ENCODE measurements around the gene UNC13B. TPM values are rescaled to one million over a fixed set of nuclear protein-coding genes. Genes with fewer than 3 reads are reported as not detected.
"Not testable (repeated sequence)": the region's sequence is repeated elsewhere in the genome, so short reads cannot be mapped to it uniquely, and the experiment has no call there.

Gene UNC13B
- total RNA-seq, 1 donor from 2014 or later = 15.5 TPM

DNA sequence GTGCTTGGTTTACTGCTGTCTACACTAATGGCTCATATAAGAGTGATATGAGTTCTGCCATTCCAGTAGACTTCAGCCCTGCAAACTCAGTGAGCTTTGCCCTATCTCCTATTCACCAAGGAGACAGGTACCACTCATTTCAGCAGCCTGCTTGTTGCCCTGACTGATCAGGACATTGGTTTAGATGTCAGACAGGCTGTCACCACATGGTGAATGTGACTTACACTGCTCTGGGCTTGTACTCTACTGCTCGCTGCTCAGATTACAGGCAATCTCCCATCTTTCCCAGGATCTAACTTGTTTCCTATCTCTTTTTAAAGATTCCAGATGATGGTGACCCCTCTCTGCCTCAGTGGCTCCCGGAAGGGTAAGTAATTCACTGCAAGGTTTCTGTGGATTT lies 204.8 kb downstream of the UNC13B start:
- no peak for DNase-seq (ENCODE audit: low read depth in 2 of 2)

GRCh38 chr9:35367451-35367850 lies 205.6 kb downstream of the UNC13B start:
- peak in 1 of 2 donors; percentile 82 for DNase-seq (ENCODE audit: low read depth in 2 of 2)

DNA sequence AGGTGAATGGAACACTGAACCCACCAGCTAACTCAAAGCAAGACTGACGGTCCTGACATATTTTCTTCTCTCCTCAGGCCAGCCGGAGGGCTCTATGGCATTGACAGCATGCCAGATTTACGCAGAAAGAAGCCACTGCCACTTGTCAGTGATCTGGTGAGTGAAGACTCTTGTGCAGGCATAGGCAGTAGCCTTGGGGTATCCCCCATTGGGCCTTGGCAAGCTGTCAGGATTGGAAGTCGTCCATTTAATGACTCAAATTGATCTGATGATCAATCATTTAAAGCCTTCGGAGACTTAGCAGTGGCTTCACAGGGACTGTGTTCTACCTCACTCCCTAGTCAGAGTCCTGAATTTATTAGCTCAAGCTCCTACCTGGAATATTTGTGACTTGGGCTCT lies 208.4 kb downstream of the UNC13B start:
- DNase-seq (ENCODE audit: low read depth in 2 of 2) = no peak

GRCh38 chr9:35374436-35374835 lies 212.6 kb downstream of the UNC13B start:
- no peak for DNase-seq (ENCODE audit: low read depth in 2 of 2)

- DNase-seq (ENCODE audit: low read depth in 2 of 2) = no peak
Observed at GRCh38 chr9:35374910-35375309, 213.1 kb downstream of the UNC13B start.

- DNase-seq (ENCODE audit: low read depth in 2 of 2) = no peak
Observed at GRCh38 chr9:35380039-35380438, 218.2 kb downstream of the UNC13B start.

DNA sequence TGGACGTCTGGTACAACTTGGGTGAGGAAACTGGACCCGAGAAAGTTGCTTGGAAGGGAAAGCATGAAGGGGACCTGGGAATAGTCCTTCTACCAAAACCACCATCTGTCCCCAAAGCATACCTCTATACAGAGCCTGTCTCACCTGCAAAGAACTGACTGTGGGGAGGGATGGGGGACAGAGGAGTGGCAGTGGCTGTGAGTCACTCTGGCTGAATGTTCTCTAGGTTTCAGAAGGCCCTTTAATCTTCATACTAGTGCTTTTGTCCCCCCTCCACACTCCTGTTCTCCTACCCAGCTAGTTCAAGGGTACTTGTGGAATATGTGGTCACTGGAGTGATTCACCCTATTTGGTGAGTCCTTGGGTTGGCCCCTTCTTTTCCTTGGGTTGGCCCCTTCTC lies 218.8 kb downstream of the UNC13B start:
- no peak for DNase-seq (ENCODE audit: low read depth in 2 of 2)

DNA sequence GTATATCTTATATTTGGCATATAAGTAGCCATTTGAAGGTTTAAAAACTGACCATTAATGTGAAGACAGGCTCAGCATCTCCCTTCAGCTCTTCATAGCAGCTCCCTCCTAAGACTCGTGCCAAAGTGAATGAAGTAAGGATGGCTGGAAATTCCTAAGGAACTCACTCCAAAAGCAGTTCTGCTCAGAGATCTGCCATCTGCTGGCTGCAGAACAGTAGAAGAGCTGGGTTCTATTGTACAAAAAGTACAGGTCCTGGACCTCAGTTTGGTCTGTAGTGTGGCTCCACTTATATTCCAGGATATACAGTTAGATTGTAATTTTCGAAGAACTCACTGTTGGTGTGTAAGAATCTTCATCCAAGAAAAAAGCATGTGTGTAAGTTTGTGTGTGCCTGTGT lies 223.2 kb downstream of the UNC13B start:
- peak in 1 of 2 donors; percentile 45 for DNase-seq (ENCODE audit: low read depth in 2 of 2)

- no peak for DNase-seq (ENCODE audit: low read depth in 2 of 2)
Observed at GRCh38 chr9:35395076-35395705, 233.4 kb downstream of the UNC13B start.

DNA sequence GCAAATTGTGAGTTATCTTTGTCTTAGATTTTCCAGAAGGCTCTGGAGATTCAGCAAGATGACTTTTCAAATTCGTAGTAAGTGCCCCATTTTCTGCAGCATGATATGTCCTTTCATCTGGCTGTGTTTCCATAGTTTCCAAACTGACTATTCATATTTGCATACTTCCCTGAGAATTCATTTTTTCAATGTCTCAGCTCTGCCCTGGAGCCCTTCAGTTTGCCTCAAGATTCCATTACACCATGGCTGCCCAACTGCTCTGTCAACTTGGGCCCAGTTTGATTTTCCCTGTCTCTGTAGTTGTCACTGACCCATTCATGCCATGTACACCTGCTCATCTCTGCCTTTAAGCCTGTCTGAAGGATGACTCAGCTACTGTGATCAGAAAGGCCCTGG lies 233.9 kb downstream of the UNC13B start:
- DNase-seq (ENCODE audit: low read depth in 2 of 2) = no peak

DNA sequence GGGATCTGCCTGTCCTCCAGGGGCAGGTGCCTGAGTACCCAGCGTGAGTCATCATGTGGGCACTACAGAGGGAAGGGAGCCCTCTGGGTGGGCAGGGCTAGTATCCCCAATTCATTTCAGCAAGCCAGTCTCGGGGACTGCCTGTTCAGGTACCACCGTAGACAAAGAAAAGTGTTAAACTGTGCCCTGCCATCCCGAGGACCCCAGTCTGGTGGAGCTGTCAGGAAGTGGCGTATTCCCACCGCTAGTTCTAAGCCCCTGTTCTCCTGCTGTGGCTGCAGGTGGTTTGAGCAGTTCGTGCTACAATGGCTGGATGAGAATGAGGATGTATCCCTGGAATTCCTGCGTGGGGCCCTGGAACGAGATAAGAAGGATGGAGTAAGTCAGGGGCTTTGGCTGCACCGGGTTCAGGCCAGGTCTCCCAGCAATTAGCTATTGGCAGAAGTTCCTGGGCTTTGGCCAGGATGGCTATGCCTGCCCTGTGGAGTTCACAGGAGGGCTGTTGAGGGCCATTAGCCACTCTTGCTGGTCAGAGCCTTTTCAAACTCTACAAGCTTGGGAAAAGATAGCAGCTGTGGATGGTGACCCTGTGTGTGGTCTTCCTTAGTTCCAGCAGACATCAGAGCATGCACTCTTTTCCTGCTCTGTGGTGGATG lies 234.9 kb downstream of the UNC13B start:
- DNase-seq (ENCODE audit: low read depth in 2 of 2) = no peak

DNA sequence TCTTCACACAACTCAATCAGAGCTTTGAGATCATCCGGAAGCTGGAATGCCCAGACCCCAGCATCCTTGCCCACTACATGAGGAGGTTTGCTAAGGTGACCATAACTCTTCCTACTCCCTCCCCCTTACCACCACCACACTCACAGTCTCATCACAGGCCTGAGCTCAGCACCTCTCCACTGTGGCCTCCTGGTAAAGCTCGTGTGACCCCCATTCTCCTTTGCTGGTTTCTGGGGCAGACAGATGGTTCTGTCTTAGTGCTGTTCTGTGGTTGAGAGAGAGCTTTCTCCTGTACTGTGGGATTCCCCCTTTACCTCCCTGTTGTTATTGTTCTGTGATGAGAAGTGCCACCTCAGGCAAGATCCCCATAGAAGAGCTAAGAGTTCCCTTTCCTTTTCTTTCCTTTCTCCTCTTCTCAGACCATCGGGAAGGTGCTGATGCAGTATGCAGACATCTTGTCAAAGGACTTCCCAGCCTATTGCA lies 235.4 kb downstream of the UNC13B start:
- DNase-seq (ENCODE audit: low read depth in 2 of 2) = no peak

DNA sequence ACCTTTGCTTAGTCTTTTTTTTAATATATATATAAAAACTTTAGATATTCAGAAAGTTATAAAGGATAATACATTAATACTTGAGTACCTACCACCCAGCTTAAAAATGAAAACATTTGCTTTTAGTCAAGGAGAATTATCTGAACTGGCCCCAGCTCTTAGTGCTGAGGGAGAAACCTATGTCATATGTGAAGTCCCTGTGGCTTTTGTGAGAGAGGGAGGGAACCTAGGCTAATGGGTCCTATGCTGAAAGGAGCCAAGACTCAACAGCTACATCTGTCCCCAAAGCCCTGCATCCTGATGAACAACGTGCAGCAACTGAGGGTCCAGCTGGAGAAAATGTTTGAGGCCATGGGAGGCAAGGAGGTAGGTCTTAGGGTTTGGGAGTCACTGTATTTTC lies 236.1 kb downstream of the UNC13B start:
- DNase-seq (ENCODE audit: low read depth in 2 of 2) = no peak

- DNase-seq (ENCODE audit: low read depth in 2 of 2) = no peak
Observed at GRCh38 chr9:35398651-35399335, 237.0 kb downstream of the UNC13B start.

GRCh38 chr9:35404865-35405264 lies 243.1 kb downstream of the UNC13B start:
- DNase-seq (ENCODE audit: low read depth in 2 of 2) = no peak

DNA sequence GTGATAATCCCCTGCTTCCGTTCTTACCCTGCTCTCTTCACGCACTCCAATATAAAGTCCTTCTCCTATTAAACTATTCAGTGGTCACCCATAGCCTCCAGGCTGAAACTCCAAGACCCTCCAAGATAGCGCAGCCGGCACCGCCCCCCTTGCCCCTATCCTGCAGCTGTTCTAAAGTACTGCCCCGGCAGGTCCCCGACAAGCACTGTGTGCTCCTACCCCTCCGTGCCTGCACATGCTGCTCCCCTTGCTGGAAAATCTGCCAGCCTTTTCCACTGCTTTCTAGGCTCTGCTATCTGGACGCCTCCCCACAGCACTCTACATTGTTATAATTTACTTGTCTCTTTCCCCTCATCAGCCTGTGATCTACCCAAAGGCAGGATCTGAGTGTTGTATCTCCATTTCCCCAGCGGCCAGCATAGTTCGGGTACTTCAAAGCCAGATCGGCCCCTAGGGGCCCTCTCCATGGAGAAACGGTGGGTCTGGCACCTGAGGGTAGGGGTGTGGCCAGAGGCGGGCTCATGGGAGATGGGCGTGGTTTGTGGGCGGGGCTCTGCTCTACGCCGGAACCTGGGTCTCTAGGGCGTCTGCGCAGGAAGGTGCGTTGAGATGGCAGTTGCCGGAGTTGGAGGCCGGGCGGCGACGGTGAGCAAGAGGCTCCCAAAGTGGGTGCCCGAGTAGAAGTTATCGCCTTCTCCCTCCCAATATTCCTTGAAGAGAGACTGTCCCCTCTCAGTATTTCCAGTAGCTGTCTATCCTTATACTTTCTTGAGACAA lies 244.6 kb downstream of the UNC13B start:
- no peak for DNase-seq (ENCODE audit: low read depth in 2 of 2)

DNA sequence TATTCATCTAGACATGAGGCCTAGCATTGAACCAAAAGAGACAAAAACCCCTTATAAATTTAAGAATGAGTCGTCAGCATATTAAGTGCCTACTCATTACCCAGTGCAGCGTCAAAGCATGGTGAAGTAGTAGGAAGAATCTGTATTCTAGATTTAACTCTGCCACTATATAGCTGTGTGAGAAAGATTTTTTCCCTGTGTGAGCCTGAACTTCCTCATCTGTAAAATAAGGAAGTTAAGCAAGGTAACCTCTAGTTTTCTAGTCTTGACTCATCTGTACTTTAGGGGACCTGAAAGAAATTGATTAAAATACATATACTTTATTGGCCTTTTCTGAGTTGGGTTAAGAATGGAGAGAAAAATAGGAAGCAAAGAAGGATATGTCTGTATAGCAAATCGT lies 246.0 kb downstream of the UNC13B start:
- no peak for DNase-seq (ENCODE audit: low read depth in 2 of 2)

GRCh38 chr9:35409434-35409833 lies 247.6 kb downstream of the UNC13B start:
- DNase-seq (ENCODE audit: low read depth in 2 of 2) = not testable (repeated sequence)

DNA sequence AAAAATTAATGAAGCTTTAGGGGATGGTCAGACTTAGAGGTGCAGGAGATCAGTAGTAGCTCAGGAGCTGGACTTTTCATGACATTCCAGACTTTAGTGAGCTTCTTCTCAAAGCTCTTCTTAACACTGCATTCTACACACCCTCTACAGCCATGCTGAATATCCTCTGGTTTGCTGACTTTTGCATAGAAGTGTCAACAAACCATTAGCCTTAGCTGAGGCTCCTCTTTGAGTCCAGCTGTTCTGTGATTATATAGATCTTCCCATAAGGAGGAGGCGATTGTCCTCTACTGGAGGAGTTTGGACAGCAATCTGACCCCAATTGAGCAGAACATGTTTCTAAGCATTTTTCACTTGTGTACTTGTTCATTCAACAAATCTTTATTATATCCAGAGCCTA lies 253.1 kb downstream of the UNC13B start:
- no peak for DNase-seq (ENCODE audit: low read depth in 2 of 2)

DNA sequence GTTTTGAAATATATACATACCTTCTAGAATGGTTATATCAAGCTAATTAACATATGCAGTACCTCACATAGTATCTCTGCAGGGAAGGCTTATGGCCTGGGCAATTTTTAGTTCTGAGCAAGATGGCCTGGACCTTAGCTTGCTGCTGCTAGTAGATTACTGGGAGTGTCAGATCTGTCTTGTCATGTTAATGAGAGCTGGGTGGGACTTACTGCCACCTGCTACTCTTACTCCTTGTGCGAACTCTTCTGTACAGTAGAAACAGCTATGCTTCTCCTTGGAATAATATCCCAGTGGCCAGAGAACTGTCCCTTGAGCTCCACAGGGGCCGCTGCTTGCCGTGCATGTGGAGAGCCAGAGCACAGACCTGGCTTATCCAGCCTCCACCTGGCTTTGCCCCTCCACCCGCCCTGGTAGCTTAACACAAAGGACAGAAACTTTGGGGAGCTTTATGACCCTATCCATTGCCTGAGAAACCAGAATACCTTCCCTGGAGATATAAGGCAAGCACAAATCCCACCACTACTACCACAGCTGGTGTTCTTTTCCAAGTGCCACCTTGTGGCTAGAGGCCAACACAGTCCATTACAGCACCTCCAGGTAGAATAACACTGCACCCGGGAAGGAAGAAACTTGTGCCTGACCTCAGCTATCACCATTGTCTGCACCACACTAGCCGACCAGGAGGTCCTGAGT lies 253.7 kb downstream of the UNC13B start:
- DNase-seq (ENCODE audit: low read depth in 2 of 2) = peak in 1 of 2 donors; percentile 8

DNA sequence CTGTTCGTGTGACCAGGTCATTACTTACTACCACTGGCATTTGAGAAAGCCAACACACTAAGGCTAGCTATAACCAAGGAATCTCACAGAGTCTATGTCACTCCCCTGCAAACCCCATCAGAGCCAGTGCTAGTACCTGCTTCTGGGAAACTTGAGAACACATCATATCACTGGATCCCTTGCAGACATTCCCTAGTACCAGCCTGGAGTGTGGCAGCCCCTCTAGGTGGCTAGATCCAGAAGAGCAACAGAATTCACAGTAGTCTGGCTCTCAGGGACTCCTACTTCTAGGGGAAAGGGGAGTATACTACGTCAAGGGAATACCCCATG lies 254.3 kb downstream of the UNC13B start:
- DNase-seq (ENCODE audit: low read depth in 2 of 2) = no peak

- no peak for DNase-seq (ENCODE audit: low read depth in 2 of 2)
Observed at GRCh38 chr9:35422346-35422745, 260.5 kb downstream of the UNC13B start.
